Measurements from ENCODE around the gene UBE3C.

UBE3C gene

GRCh38 chr7:157281221-157281998, 142.7 kb downstream of the UBE3C start:
- peaks cover 0 to 22% (median 14%) of the 10 kb centered on the region in 4 donors for H3K4me1 ChIP-seq
- H3K36me3 ChIP-seq = no peaks in the 10 kb centered on the region
- intact Hi-C loops (cut with DNase I; ENCODE audit: low total_unique reads) = no loop called here
- no peak for TF ChIP-seq CTCF (IDR thresholded peaks at IDR 0.05)
- no peak overlapping the region for H3K27ac ChIP-seq
- H3K4me3 ChIP-seq = no peak overlapping the region
- DNase-seq = no peak
- peaks cover 0 to 6% (median 0%) of the 10 kb centered on the region in 3 donors for H3K9me3 ChIP-seq
- peaks cover 0 to 41% of the 10 kb centered on the region in 2 donors for H3K27me3 ChIP-seq

- H3K27ac ChIP-seq = no peak overlapping the region
- TF ChIP-seq CTCF (IDR thresholded peaks at IDR 0.05) = no peak
- DNase-seq = no peak
- intact Hi-C loops (cut with DNase I; ENCODE audit: low total_unique reads) = no loop called here
- no peak overlapping the region for H3K4me3 ChIP-seq
- no peaks in the 10 kb centered on the region for H3K36me3 ChIP-seq
- H3K4me1 ChIP-seq = peaks cover 0 to 18% (median 12%) of the 10 kb centered on the region in 4 donors
- peaks cover 0 to 6% (median 0%) of the 10 kb centered on the region in 3 donors for H3K9me3 ChIP-seq
- H3K27me3 ChIP-seq = peaks cover 0 to 39% of the 10 kb centered on the region in 2 donors
These were observed 143.5 kb downstream of the UBE3C start for GRCh38 chr7:157282141-157282801.

- peaks cover 0 to 8% (median 6%) of the 10 kb centered on the region in 4 donors for H3K4me1 ChIP-seq
- H3K36me3 ChIP-seq = no peaks in the 10 kb centered on the region
- no peak for TF ChIP-seq CTCF (IDR thresholded peaks at IDR 0.05)
- H3K4me3 ChIP-seq = no peak overlapping the region
- peaks cover 0 to 6% (median 0%) of the 10 kb centered on the region in 3 donors for H3K9me3 ChIP-seq
- no peak for DNase-seq
- H3K27me3 ChIP-seq = peaks cover 0 to 27% of the 10 kb centered on the region in 2 donors
- no peak overlapping the region for H3K27ac ChIP-seq
- intact Hi-C loops (cut with DNase I; ENCODE audit: low total_unique reads) = no loop called here
These were observed 145.7 kb downstream of the UBE3C start for GRCh38 chr7:157284229-157285014.

GRCh38 chr7:157291404-157292080, 152.8 kb downstream of the UBE3C start:
- H3K4me3 ChIP-seq = no peak overlapping the region
- no peaks in the 10 kb centered on the region for H3K4me1 ChIP-seq
- H3K36me3 ChIP-seq = no peaks in the 10 kb centered on the region
- intact Hi-C loops (cut with DNase I; ENCODE audit: low total_unique reads) = no loop called here
- DNase-seq = no peak
- peaks cover 0 to 32% of the 10 kb centered on the region in 2 donors for H3K27me3 ChIP-seq
- no peaks in the 10 kb centered on the region for H3K9me3 ChIP-seq
- H3K27ac ChIP-seq = no peak overlapping the region
- no peak for TF ChIP-seq CTCF (IDR thresholded peaks at IDR 0.05)

- H3K27me3 ChIP-seq = peaks cover 0 to 32% of the 10 kb centered on the region in 2 donors
- no peaks in the 10 kb centered on the region for H3K9me3 ChIP-seq
- intact Hi-C loops (cut with DNase I; ENCODE audit: low total_unique reads) = no loop called here
- no peaks in the 10 kb centered on the region for H3K4me1 ChIP-seq
- no peak overlapping the region for H3K4me3 ChIP-seq
- no peak for DNase-seq
- no peak for TF ChIP-seq CTCF (IDR thresholded peaks at IDR 0.05)
- H3K27ac ChIP-seq = no peak overlapping the region
- H3K36me3 ChIP-seq = no peaks in the 10 kb centered on the region
These were observed 153.5 kb downstream of the UBE3C start for GRCh38 chr7:157292258-157292657.
